ENCODE measurements around the gene ATP6AP1. TPM values are rescaled to one million over a fixed set of nuclear protein-coding genes. Genes with fewer than 3 reads are reported as not detected.

ATP6AP1 gene
- polyA plus RNA-seq, 1 donor (not counting 4 experiments of a cell fraction or from before 2014, with no cell fraction given) = 42.4 TPM

GRCh38 chrX:154430916-154431315 lies 2.4 kb downstream of the ATP6AP1 start:
- Histone ChIP-seq H3K4me1 (ENCODE audit: control insufficient read depth, extremely low read depth, insufficient read depth, low read length) (peaks cover 6% of the 10 kb centered on the region), H3K27me3 (ENCODE audit: control insufficient read depth, extremely low read depth, insufficient read depth, low read length) (no peaks in the 10 kb centered on the region), H3K36me3 (ENCODE audit: control insufficient read depth in 2 of 2, extremely low read depth in 1 of 2, insufficient read depth in 2 of 2, low read length in 2 of 2) (peaks cover 4 to 5% of the 10 kb centered on the region in 2 experiments), H3K9ac (ENCODE audit: control insufficient read depth, extremely low read depth, insufficient read depth, low read length) (no peak overlapping the region), H3K79me2 (ENCODE audit: control insufficient read depth, insufficient read depth, low read length) (peaks cover 14% of the 10 kb centered on the region), H2AFZ (ENCODE audit: control insufficient read depth, low read length) (no peak overlapping the region), H3K9me1 (ENCODE audit: control insufficient read depth, extremely low read depth, insufficient read depth, low read length) (no peaks in the 10 kb centered on the region), H4K20me1 (ENCODE audit: control insufficient read depth, extremely low read depth, insufficient read depth, low read length) (no peaks in the 10 kb centered on the region), H3K4me2 (ENCODE audit: control insufficient read depth, extremely low read depth, insufficient read depth, low read depth, low read length) (no peak overlapping the region), H3K4me3 (ENCODE audit: control insufficient read depth in 2 of 3, extremely low read depth in 1 of 3, insufficient read depth in 2 of 3, low read depth in 1 of 3, low read length in 3 of 3) (no peak overlapping the region), H3K27ac (ENCODE audit: control insufficient read depth, insufficient read depth, low read length) (no peak overlapping the region), H3K9me3 (ENCODE audit: control insufficient read depth, low read depth, low read length) (no peaks in the 10 kb centered on the region)
- TF ChIP-seq EZH2 (IDR thresholded peaks at IDR 0.05; ENCODE audit: low read length) = no peak
- no peak for TF ChIP-seq CTCF (optimal IDR thresholded peaks at IDR 0.05 in 1 of 3, IDR thresholded peaks at IDR 0.05 in 1 of 3, conservative IDR thresholded peaks at IDR 0.05 in 1 of 3; ENCODE audit: extremely low read depth in 1 of 3, insufficient read depth in 2 of 3, low read length in 3 of 3)
- FAIRE-seq = no peak
- no peak for DNase-seq (ENCODE audit: low read depth, low spot score)
- dilution Hi-C loops (cut with MboI; ENCODE audit: extremely low pct_ligation_motif_present, low sequenced_read_pairs) = no loop called here

- dilution Hi-C loops (cut with MboI; ENCODE audit: extremely low pct_ligation_motif_present, low sequenced_read_pairs) = no loop called here
- Histone ChIP-seq H3K4me3 (ENCODE audit: control insufficient read depth in 2 of 3, extremely low read depth in 1 of 3, insufficient read depth in 2 of 3, low read depth in 1 of 3, low read length in 3 of 3) (no peak overlapping the region), H3K27me3 (ENCODE audit: control insufficient read depth, extremely low read depth, insufficient read depth, low read length) (no peaks in the 10 kb centered on the region), H2AFZ (ENCODE audit: control insufficient read depth, low read length) (no peak overlapping the region), H3K27ac (ENCODE audit: control insufficient read depth, insufficient read depth, low read length) (no peak overlapping the region), H3K79me2 (ENCODE audit: control insufficient read depth, insufficient read depth, low read length) (peaks cover 14% of the 10 kb centered on the region), H3K4me1 (ENCODE audit: control insufficient read depth, extremely low read depth, insufficient read depth, low read length) (peaks cover 6% of the 10 kb centered on the region), H3K9me1 (ENCODE audit: control insufficient read depth, extremely low read depth, insufficient read depth, low read length) (no peaks in the 10 kb centered on the region), H3K9ac (ENCODE audit: control insufficient read depth, extremely low read depth, insufficient read depth, low read length) (no peak overlapping the region), H3K9me3 (ENCODE audit: control insufficient read depth, low read depth, low read length) (no peaks in the 10 kb centered on the region), H4K20me1 (ENCODE audit: control insufficient read depth, extremely low read depth, insufficient read depth, low read length) (no peaks in the 10 kb centered on the region), H3K36me3 (ENCODE audit: control insufficient read depth in 2 of 2, extremely low read depth in 1 of 2, insufficient read depth in 2 of 2, low read length in 2 of 2) (peaks cover 4 to 5% of the 10 kb centered on the region in 2 experiments), H3K4me2 (ENCODE audit: control insufficient read depth, extremely low read depth, insufficient read depth, low read depth, low read length) (no peak overlapping the region)
- no peak for FAIRE-seq
- no peak for TF ChIP-seq EZH2 (IDR thresholded peaks at IDR 0.05; ENCODE audit: low read length)
- no peak for DNase-seq (ENCODE audit: low read depth, low spot score)
Observed at GRCh38 chrX:154431341-154431740, 2.9 kb downstream of the ATP6AP1 start.

GRCh38 chrX:154432210-154432609 lies 3.7 kb downstream of the ATP6AP1 start:
- Histone ChIP-seq H3K9me1 (ENCODE audit: control insufficient read depth, extremely low read depth, insufficient read depth, low read length) (no peaks in the 10 kb centered on the region), H4K20me1 (ENCODE audit: control insufficient read depth, extremely low read depth, insufficient read depth, low read length) (no peaks in the 10 kb centered on the region), H3K4me1 (ENCODE audit: control insufficient read depth, extremely low read depth, insufficient read depth, low read length) (peaks cover 6% of the 10 kb centered on the region), H3K4me3 (ENCODE audit: control insufficient read depth in 2 of 3, extremely low read depth in 1 of 3, insufficient read depth in 2 of 3, low read depth in 1 of 3, low read length in 3 of 3) (no peak overlapping the region), H3K36me3 (ENCODE audit: control insufficient read depth in 2 of 2, extremely low read depth in 1 of 2, insufficient read depth in 2 of 2, low read length in 2 of 2) (peaks cover 4 to 5% of the 10 kb centered on the region in 2 experiments), H3K4me2 (ENCODE audit: control insufficient read depth, extremely low read depth, insufficient read depth, low read depth, low read length) (no peak overlapping the region), H3K27ac (ENCODE audit: control insufficient read depth, insufficient read depth, low read length) (no peak overlapping the region), H3K27me3 (ENCODE audit: control insufficient read depth, extremely low read depth, insufficient read depth, low read length) (no peaks in the 10 kb centered on the region), H3K79me2 (ENCODE audit: control insufficient read depth, insufficient read depth, low read length) (peaks cover 16% of the 10 kb centered on the region), H3K9me3 (ENCODE audit: control insufficient read depth, low read depth, low read length) (no peaks in the 10 kb centered on the region), H2AFZ (ENCODE audit: control insufficient read depth, low read length) (no peak overlapping the region), H3K9ac (ENCODE audit: control insufficient read depth, extremely low read depth, insufficient read depth, low read length) (no peak overlapping the region)
- FAIRE-seq = no peak
- no peak for TF ChIP-seq EZH2 (IDR thresholded peaks at IDR 0.05; ENCODE audit: low read length)
- no peak for TF ChIP-seq CTCF (optimal IDR thresholded peaks at IDR 0.05 in 1 of 3, IDR thresholded peaks at IDR 0.05 in 1 of 3, conservative IDR thresholded peaks at IDR 0.05 in 1 of 3; ENCODE audit: extremely low read depth in 1 of 3, insufficient read depth in 2 of 3, low read length in 3 of 3)
- dilution Hi-C loops (cut with MboI; ENCODE audit: extremely low pct_ligation_motif_present, low sequenced_read_pairs) = no loop called here
- no peak for DNase-seq (ENCODE audit: low read depth, low spot score)

All from keratinocyte (primary cell).